Cardiac muscle cell (in vitro differentiated cells and primary cell): ENCODE measurements around the gene PRDX6. TPM values are rescaled to one million over a fixed set of nuclear protein-coding genes. Genes with fewer than 3 reads are reported as not detected.

ENCODE experiments used
- DNase-seq, 2 donors: peaks; one replicate each; pipeline versions ENCODE4 v3.0.0 to v3.0.0-alpha.2; 2010 to 2017; ENCODE audit warnings: low read depth in 1 of 2, low spot score in 1 of 2
- H3K27ac ChIP-seq: fragments of 200-600 bp; sonication (generic); 2 replicates; pipeline ENCODE4 v1.5.1; 2016
- H3K27me3 ChIP-seq: fragments of 200-600 bp; sonication (generic); 2 replicates; pipeline ENCODE4 v1.6.0; 2016; ENCODE audit warnings: control low read depth
- H3K36me3 ChIP-seq: fragments of 200-600 bp; sonication (generic); 2 replicates; pipeline ENCODE4 v1.5.1; 2016; ENCODE audit warnings: control low read depth
- H3K4me1 ChIP-seq: fragments of 200-600 bp; sonication (generic); 2 replicates; pipeline ENCODE4 v1.8.1; 2017; ENCODE audit warnings: low read depth, mild to moderate bottlenecking, mixed run types
- H3K4me3 ChIP-seq: fragments of 200-600 bp; sonication (generic); 2 replicates; pipeline ENCODE4 v1.5.1; 2016; ENCODE audit warnings: mild to moderate bottlenecking
- H3K9me3 ChIP-seq: fragments of 200-600 bp; sonication (generic); 2 replicates; pipeline ENCODE4 v1.5.1; 2017; ENCODE audit warnings: low read depth, mild to moderate bottlenecking, control low read depth
- CTCF ChIP-seq: IDR thresholded peaks from 2 replicates; pipeline ENCODE4 v1.5.1; 2012; ENCODE audit warnings: low read depth, mild to moderate bottlenecking, low read length
- polyA plus RNA-seq: library from polyadenylated mRNA; unstranded; fragments of >200 nt; fragmentation: Nextera tagmentation; extraction: Ambion mirVana; gene quantifications from 2 replicates; pipeline ENCODE4 v1.2.1, GENCODE V29; 2016
- total RNA-seq: library from RNA; depleted of rRNA; stranded (reverse); fragments of >200 nt; gene quantifications from 2 replicates; pipeline ENCODE4 v1.2.3, GENCODE V29; 2016

PRDX6 gene
- total and polyA plus RNA-seq, 2 experiments from 2014 or later, result 383 to 433 TPM

GRCh38 chr1:173432331-173432730 is 44.8 kb upstream of the PRDX6 start:
- no peak overlapping the region for H3K27ac ChIP-seq
- DNase-seq, result no peak
- no peaks in the 10 kb centered on the region for H3K9me3 ChIP-seq
- H3K36me3 ChIP-seq, result no peaks in the 10 kb centered on the region
- H3K27me3 ChIP-seq, result no peaks in the 10 kb centered on the region
- no peak for TF ChIP-seq CTCF
- H3K4me3 ChIP-seq, result no peak overlapping the region
- peaks cover 26% of the 10 kb centered on the region for H3K4me1 ChIP-seq

GRCh38 chr1:173433751-173434326 is 43.3 kb upstream of the PRDX6 start:
- Histone ChIP-seq H3K9me3 (no peaks in the 10 kb centered on the region), H3K4me1 (peaks cover 25% of the 10 kb centered on the region), H3K36me3 (no peaks in the 10 kb centered on the region), H3K27me3 (no peaks in the 10 kb centered on the region), H3K27ac (no peak overlapping the region), H3K4me3 (no peak overlapping the region)
- no peak for DNase-seq
- TF ChIP-seq CTCF, result no peak

- no peak for DNase-seq
- Histone ChIP-seq H3K27ac (no peak overlapping the region), H3K27me3 (no peaks in the 10 kb centered on the region), H3K9me3 (no peaks in the 10 kb centered on the region), H3K36me3 (no peaks in the 10 kb centered on the region), H3K4me3 (no peak overlapping the region), H3K4me1 (no peaks in the 10 kb centered on the region)
- no peak for TF ChIP-seq CTCF
Measured at GRCh38 chr1:173436841-173437428, 40.2 kb upstream of the PRDX6 start.

- no peak for TF ChIP-seq CTCF
- no peak overlapping the region for H3K4me3 ChIP-seq
- DNase-seq, result no peak
- no peaks in the 10 kb centered on the region for H3K36me3 ChIP-seq
- H3K4me1 ChIP-seq, result no peaks in the 10 kb centered on the region
- H3K27ac ChIP-seq, result no peak overlapping the region
- H3K9me3 ChIP-seq, result no peaks in the 10 kb centered on the region
- no peaks in the 10 kb centered on the region for H3K27me3 ChIP-seq
Measured at GRCh38 chr1:173438675-173439074, 38.5 kb upstream of the PRDX6 start.

GRCh38 chr1:173440430-173440829 is 36.7 kb upstream of the PRDX6 start:
- no peaks in the 10 kb centered on the region for H3K9me3 ChIP-seq
- no peak overlapping the region for H3K27ac ChIP-seq
- no peak overlapping the region for H3K4me3 ChIP-seq
- no peaks in the 10 kb centered on the region for H3K36me3 ChIP-seq
- no peaks in the 10 kb centered on the region for H3K27me3 ChIP-seq
- no peak for TF ChIP-seq CTCF
- no peak for DNase-seq
- peaks cover 5% of the 10 kb centered on the region for H3K4me1 ChIP-seq

- H3K9me3 ChIP-seq, result no peaks in the 10 kb centered on the region
- peaks cover 5% of the 10 kb centered on the region for H3K4me1 ChIP-seq
- no peaks in the 10 kb centered on the region for H3K36me3 ChIP-seq
- no peak overlapping the region for H3K27ac ChIP-seq
- TF ChIP-seq CTCF, result no peak
- no peaks in the 10 kb centered on the region for H3K27me3 ChIP-seq
- DNase-seq, result no peak
- H3K4me3 ChIP-seq, result no peak overlapping the region
Measured at GRCh38 chr1:173444757-173445156, 32.4 kb upstream of the PRDX6 start.
